ENCODE data around the gene GCGR. TPM values are rescaled to one million over a fixed set of nuclear protein-coding genes. Genes with fewer than 3 reads are reported as not detected.

The GCGR gene
- total and polyA plus RNA-seq, 2 of the 13 experiments (the other 11 are each of a cell fraction or from before 2014, with no cell fraction given) = 0.04 to 0.13 TPM

- TF ChIP-seq TSC22D2 (CRISPR knock-in tag; IDR thresholded peaks at IDR 0.05; ENCODE audit: borderline replicate concordance) = no peak
- 0 out of 2 replicates have a peak, but pooled peaks have one; percentile 67 for TF ChIP-seq ZBTB38 (CRISPR knock-in tag; IDR thresholded peaks at IDR 0.05)
- TF ChIP-seq PATZ1 (CRISPR knock-in tag; IDR thresholded peaks at IDR 0.05) = peak; percentile 79
- TF ChIP-seq GTF3A (CRISPR knock-in tag; conservative IDR thresholded peaks at IDR 0.05) = no peak
- peak; percentile 46; the same call in 1 of the 2 replicates for TF ChIP-seq TFAP4 (IDR thresholded peaks at IDR 0.05; ENCODE audit: borderline replicate concordance, low read depth)
- no peak for TF ChIP-seq ZFP62 (CRISPR knock-in tag; IDR thresholded peaks at IDR 0.05)
- no peak for TF ChIP-seq NONO (IDR thresholded peaks at IDR 0.05)
- TF ChIP-seq NONO (CRISPR knock-in tag; conservative IDR thresholded peaks at IDR 0.05) = no peak; the same call in 1 of the 2 replicates
- peak; percentile 14 for TF ChIP-seq TBL1XR1 (IDR thresholded peaks at IDR 0.05; ENCODE audit: borderline replicate concordance, low read length, partially characterized antibody)
- TF ChIP-seq, protein P1, sequence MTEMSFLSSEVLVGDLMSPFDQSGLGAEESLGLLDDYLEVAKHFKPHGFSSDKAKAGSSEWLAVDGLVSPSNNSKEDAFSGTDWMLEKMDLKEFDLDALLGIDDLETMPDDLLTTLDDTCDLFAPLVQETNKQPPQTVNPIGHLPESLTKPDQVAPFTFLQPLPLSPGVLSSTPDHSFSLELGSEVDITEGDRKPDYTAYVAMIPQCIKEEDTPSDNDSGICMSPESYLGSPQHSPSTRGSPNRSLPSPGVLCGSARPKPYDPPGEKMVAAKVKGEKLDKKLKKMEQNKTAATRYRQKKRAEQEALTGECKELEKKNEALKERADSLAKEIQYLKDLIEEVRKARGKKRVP (CRISPR knock-in tag; IDR thresholded peaks at IDR 0.05) = no peak
- TF ChIP-seq ZBED4 (CRISPR knock-in tag; IDR thresholded peaks at IDR 0.05; ENCODE audit: borderline replicate concordance) = 0 out of 2 replicates have a peak, but pooled peaks have one; percentile 40
- no peak for TF ChIP-seq ZBTB4 (CRISPR knock-in tag; IDR thresholded peaks at IDR 0.05; ENCODE audit: borderline replicate concordance)
- peak; percentile 71 for TF ChIP-seq MXD1 (CRISPR knock-in tag; IDR thresholded peaks at IDR 0.05)
- peak; percentile 28; the same call in 1 of the 2 replicates for TF ChIP-seq ZNF792 (CRISPR knock-in tag; IDR thresholded peaks at IDR 0.05)
- TF ChIP-seq SMYD3 (CRISPR knock-in tag; IDR thresholded peaks at IDR 0.05) = no peak
- TF ChIP-seq SP2 (CRISPR knock-in tag; IDR thresholded peaks at IDR 0.05) = no peak
- TF ChIP-seq ATF1 (CRISPR knock-in tag; IDR thresholded peaks at IDR 0.05) = no peak
Measured at GRCh38 chr17:81821603-81822311, 17.8 kb downstream of the GCGR start (continued).

All from HepG2 (cell line).